ENCODE data around the gene USP48.

GRCh38 chr1:21648352-21648730, 134.6 kb downstream of the USP48 start:
- TF ChIP-seq CTCF (IDR thresholded peaks at IDR 0.05) (no peak), POLR2A (IDR thresholded peaks at IDR 0.05) (no peak)

All from adrenal gland (tissue), 5 donors.